ENCODE measurements around the gene IL12B.
A peak's percentile ranks its signal among the peaks of the same experiment; 100 is the strongest.
"Not testable (repeated sequence)": the region's sequence is repeated elsewhere in the genome, so short reads cannot be mapped to it uniquely, and the experiment has no call there.

Gene IL12B

GRCh38 chr5:159304961-159305595 is 25.2 kb downstream of the IL12B start:
- Mint-ChIP-seq H3K27me3 (ENCODE audit: low read depth) (peaks cover 47% of the 10 kb centered on the region), H3K4me3 (no peak overlapping the region), H3K4me1 (no peaks in the 10 kb centered on the region), H3K36me3 (ENCODE audit: low read depth) (peaks cover 4% of the 10 kb centered on the region), H3K9me3 (peaks cover 17% of the 10 kb centered on the region), H3K27ac (no peak overlapping the region)
- TF ChIP-seq CTCF (IDR thresholded peaks at IDR 0.05; ENCODE audit: unreplicated experiment in 3 of 3), result no peak

GRCh38 chr5:159303286-159303685 is 27.0 kb downstream of the IL12B start:
- no peak overlapping the region for H3K27ac Mint-ChIP-seq
- H3K36me3 Mint-ChIP-seq (ENCODE audit: low read depth), result peaks cover 8% of the 10 kb centered on the region
- no peak overlapping the region for H3K4me3 Mint-ChIP-seq
- peaks cover 25% of the 10 kb centered on the region for H3K9me3 Mint-ChIP-seq
- no peak for TF ChIP-seq CTCF (IDR thresholded peaks at IDR 0.05; ENCODE audit: unreplicated experiment in 3 of 3)
- no peaks in the 10 kb centered on the region for H3K4me1 Mint-ChIP-seq
- H3K27me3 Mint-ChIP-seq (ENCODE audit: low read depth), result peaks cover 29% of the 10 kb centered on the region

GRCh38 chr5:159301929-159302860 is 28.1 kb downstream of the IL12B start:
- Mint-ChIP-seq H3K27me3 (ENCODE audit: low read depth) (peaks cover 18% of the 10 kb centered on the region), H3K9me3 (peaks cover 31% of the 10 kb centered on the region)
- not testable (repeated sequence) for H3K4me1 Mint-ChIP-seq; H3K27ac Mint-ChIP-seq; H3K36me3 Mint-ChIP-seq (ENCODE audit: low read depth); H3K4me3 Mint-ChIP-seq

- Mint-ChIP-seq H3K9me3 (peaks cover 35% of the 10 kb centered on the region), H3K4me1 (no peaks in the 10 kb centered on the region)
- TF ChIP-seq CTCF (IDR thresholded peaks at IDR 0.05; ENCODE audit: unreplicated experiment in 3 of 3), result no peak
These were observed 28.8 kb downstream of the IL12B start for GRCh38 chr5:159301466-159301865.

GRCh38 chr5:159297300-159297699 is 33.0 kb downstream of the IL12B start:
- not testable (repeated sequence) for H3K27ac Mint-ChIP-seq; H3K36me3 Mint-ChIP-seq (ENCODE audit: low read depth); H3K4me1 Mint-ChIP-seq; H3K27me3 Mint-ChIP-seq (ENCODE audit: low read depth); H3K4me3 Mint-ChIP-seq
- peaks cover 31% of the 10 kb centered on the region for H3K9me3 Mint-ChIP-seq

More at GRCh38 chr5:159301466-159301865, 28.8 kb downstream of the IL12B start:
- H3K27ac Mint-ChIP-seq, result peak overlapping the region in 1 of 3 experiments; percentile 14
- no peak overlapping the region for H3K4me3 Mint-ChIP-seq
- peaks cover 8% of the 10 kb centered on the region for H3K36me3 Mint-ChIP-seq (ENCODE audit: low read depth)
- peaks cover 14% of the 10 kb centered on the region for H3K27me3 Mint-ChIP-seq (ENCODE audit: low read depth)

- Mint-ChIP-seq H3K4me3 (no peak overlapping the region), H3K27me3 (ENCODE audit: low read depth) (no peaks in the 10 kb centered on the region), H3K9me3 (peaks cover 21% of the 10 kb centered on the region), H3K27ac (no peak overlapping the region), H3K36me3 (ENCODE audit: low read depth) (peaks cover 2% of the 10 kb centered on the region), H3K4me1 (no peaks in the 10 kb centered on the region)
- no peak for TF ChIP-seq CTCF (IDR thresholded peaks at IDR 0.05; ENCODE audit: unreplicated experiment in 3 of 3)
These were observed 35.4 kb downstream of the IL12B start for GRCh38 chr5:159294921-159295320.

Data from nephron (organoid).